ENCODE data around the gene SSTR5. TPM values are rescaled to one million over a fixed set of nuclear protein-coding genes. Genes with fewer than 3 reads are reported as not detected.
A peak's percentile ranks its signal among the peaks of the same experiment; 100 is the strongest.

The SSTR5 gene
- total RNA-seq, 1 donor from 2014 or later = not detected

DNA sequence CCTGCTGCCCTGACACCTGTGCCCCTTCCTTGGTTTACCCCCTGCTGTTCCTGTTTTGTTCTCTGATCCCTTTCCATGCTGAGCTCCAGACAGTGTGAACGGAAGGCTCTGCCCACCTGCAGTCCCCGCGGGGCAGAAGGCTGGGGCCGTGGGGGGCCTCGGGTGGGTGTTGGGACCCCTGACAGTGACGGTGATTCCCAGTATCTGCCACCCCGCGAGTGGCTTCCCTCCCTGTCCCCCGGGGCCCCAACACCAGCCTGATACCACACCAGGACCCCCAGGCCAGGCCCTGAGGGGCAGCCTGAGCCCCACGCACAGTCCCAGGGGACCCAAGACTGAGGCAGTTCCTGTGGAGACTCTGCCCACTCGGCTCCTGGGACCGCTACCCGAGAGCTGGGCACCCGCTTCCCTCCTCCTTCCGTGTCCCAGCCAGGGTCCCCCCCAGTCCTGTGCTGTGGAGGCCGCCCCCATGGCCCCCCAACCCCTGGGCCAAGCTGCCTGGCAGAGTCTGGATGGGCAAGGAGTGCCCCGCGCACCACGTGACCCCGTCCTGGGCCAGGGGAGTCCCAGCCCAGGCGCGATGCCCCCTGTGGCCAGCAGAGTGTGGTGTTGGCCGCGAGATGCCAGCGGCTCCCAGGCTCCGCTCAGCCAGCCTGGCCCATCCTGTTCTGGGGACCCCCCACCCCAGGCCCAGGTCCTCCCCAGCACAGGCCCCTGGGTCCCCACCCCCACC lies 33.5 kb downstream of the SSTR5 start:
- peak; percentile 59 for ATAC-seq

DNA sequence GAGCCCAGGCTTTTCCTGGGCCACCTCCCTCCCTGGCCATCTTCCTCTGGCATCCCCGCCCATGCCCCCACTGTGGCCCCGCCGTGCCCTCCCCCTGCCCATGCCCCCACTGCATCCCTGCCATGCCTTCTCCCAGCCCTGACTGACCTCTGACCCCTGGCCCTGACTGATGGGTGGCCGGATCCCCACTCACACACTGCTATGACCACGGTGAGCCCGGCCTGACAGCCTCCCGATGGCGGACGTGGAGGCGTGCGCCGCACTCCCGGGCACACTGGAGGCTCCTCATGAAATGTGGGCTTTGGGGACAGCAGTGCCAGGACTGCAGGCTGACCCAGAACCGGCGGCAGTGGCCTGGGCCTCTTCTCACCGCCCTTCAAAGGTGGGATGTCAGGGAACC lies 34.1 kb downstream of the SSTR5 start:
- intact Hi-C loops (cut with DNase I) = no loop called here
- H3K4me1 ChIP-seq = peaks cover 4% of the 10 kb centered on the region

More for the DNA sequence above, 33.5 kb downstream of the SSTR5 start:
- peak; percentile 79 for DNase-seq
- H3K27me3 ChIP-seq = peaks cover 45% of the 10 kb centered on the region
- no peak overlapping the region for H3K4me3 ChIP-seq
- no peaks in the 10 kb centered on the region for H3K9me3 ChIP-seq
- H3K27ac ChIP-seq = no peak overlapping the region
- intact Hi-C loops (cut with DNase I) = no loop called here
- H3K36me3 ChIP-seq = no peaks in the 10 kb centered on the region
- TF ChIP-seq, protein P1, sequence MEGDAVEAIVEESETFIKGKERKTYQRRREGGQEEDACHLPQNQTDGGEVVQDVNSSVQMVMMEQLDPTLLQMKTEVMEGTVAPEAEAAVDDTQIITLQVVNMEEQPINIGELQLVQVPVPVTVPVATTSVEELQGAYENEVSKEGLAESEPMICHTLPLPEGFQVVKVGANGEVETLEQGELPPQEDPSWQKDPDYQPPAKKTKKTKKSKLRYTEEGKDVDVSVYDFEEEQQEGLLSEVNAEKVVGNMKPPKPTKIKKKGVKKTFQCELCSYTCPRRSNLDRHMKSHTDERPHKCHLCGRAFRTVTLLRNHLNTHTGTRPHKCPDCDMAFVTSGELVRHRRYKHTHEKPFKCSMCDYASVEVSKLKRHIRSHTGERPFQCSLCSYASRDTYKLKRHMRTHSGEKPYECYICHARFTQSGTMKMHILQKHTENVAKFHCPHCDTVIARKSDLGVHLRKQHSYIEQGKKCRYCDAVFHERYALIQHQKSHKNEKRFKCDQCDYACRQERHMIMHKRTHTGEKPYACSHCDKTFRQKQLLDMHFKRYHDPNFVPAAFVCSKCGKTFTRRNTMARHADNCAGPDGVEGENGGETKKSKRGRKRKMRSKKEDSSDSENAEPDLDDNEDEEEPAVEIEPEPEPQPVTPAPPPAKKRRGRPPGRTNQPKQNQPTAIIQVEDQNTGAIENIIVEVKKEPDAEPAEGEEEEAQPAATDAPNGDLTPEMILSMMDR (IDR thresholded peaks at IDR 0.05) = peak; percentile 59
- peaks cover 4% of the 10 kb centered on the region for H3K4me1 ChIP-seq

DNA sequence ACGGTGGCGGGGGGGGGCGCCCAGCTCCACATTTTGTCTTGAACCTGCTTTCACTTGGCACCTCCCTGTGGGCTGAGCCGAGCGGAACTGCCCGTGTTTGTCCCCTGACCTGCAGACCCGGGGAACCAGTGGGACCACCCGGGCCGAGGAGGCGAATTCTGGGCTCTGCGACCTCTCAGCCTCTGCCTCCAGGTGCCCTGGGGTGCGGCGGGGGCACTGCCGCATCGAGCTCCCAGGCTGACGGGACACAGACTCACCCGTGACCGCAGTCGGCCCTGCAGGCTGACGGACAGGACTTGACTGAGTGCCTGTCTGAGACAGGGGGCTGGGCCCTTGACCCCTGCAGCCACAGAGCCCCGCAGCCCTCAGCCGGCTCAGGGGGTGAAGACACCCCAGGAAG lies 34.6 kb downstream of the SSTR5 start:
- no peaks in the 10 kb centered on the region for H3K36me3 ChIP-seq
- DNase-seq (no peak), ATAC-seq (no peak)
- H3K27me3 ChIP-seq = peaks cover 45% of the 10 kb centered on the region
- intact Hi-C loops (cut with DNase I) = no loop called here
- H3K9me3 ChIP-seq = no peaks in the 10 kb centered on the region
- H3K27ac ChIP-seq = no peak overlapping the region
- no peak overlapping the region for H3K4me3 ChIP-seq
- TF ChIP-seq, protein P1 (IDR thresholded peaks at IDR 0.05) = no peak
- peaks cover 4% of the 10 kb centered on the region for H3K4me1 ChIP-seq

More for the DNA sequence above, 34.1 kb downstream of the SSTR5 start:
- Histone ChIP-seq H3K27me3 (peaks cover 45% of the 10 kb centered on the region), H3K9me3 (no peaks in the 10 kb centered on the region), H3K36me3 (no peaks in the 10 kb centered on the region), H3K27ac (no peak overlapping the region), H3K4me3 (no peak overlapping the region)
- ATAC-seq = no peak
- TF ChIP-seq, protein P1 (IDR thresholded peaks at IDR 0.05) = no peak
- DNase-seq = no peak

DNA sequence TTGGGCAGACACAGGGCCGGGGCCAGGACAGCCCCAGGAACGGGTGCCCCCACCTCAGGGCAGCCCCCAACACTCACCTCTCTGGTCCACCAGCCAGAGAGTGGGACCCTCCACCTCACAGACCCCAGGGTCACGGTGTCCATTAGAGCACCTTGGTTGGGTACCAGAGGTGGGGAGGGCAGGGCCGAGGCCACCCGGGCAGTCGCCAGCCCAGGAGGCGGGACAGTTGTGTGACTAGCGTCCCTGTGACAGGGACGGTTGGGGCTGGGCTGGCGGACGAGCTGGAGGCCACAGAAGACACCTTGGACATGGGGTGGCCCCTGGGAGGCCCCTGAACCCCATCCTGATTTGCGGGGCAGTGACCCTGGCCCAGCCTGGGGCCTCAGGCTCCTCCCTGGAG lies 35.2 kb downstream of the SSTR5 start:
- Histone ChIP-seq H3K27me3 (peaks cover 45% of the 10 kb centered on the region), H3K36me3 (no peaks in the 10 kb centered on the region), H3K9me3 (no peaks in the 10 kb centered on the region), H3K4me1 (peaks cover 4% of the 10 kb centered on the region), H3K4me3 (no peak overlapping the region), H3K27ac (no peak overlapping the region)
- DNase-seq (no peak), ATAC-seq (no peak)
- TF ChIP-seq, protein P1 (IDR thresholded peaks at IDR 0.05) = no peak
- intact Hi-C loops (cut with DNase I) = no loop called here

DNA sequence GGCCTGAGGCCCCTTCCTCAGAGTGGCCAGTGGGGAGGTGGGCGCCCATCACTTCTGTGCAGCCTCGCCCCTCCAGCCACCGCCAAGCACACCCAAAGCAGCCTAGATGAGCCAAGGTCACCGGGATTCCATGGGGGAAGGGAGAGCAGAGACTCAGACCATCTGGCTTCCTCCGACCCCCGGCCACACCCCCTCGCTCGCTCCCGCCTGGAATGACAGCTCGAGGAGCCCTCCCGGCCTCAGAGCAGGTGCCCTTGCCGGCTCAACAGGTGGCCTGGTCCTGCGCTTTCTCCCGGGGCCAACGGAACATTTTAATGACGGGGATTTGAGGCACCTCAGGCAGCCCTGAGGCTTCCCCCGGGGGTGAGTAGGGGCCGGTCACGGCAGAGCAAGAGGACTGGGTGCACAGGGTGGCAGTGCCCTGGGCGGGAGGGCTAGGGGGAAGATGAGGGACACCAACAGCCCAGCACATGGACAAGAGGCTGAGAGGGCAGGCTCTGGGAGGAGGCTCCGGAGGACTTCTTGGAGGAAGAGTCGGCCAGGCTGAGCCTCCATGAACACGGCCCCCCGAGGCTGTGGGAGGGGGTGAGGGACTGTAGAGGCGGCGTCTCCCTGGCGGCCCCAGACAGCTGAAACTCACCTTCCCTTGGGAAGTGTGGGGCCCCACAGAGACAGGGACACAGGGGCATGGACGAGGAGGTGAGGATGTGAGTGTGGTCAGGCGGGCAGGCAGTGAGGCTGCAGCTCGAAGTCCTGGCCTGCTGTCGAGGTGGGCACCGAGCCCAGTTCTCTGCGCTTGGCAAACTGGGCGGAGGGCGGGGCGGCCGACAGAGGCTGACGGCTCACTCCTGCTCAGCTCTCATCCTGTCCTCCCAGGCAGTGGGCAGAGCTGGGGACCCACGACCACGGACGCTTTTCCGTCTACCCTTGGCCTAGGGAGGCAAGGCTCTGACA lies 36.0 kb downstream of the SSTR5 start:
- H3K27ac ChIP-seq = no peak overlapping the region
- TF ChIP-seq, protein P1 (IDR thresholded peaks at IDR 0.05) = no peak
- peaks cover 38% of the 10 kb centered on the region for H3K27me3 ChIP-seq
- H3K9me3 ChIP-seq = no peaks in the 10 kb centered on the region
- DNase-seq = no peak
- no peaks in the 10 kb centered on the region for H3K4me1 ChIP-seq
- intact Hi-C loops (cut with DNase I) = no loop called here
- no peak overlapping the region for H3K4me3 ChIP-seq
- no peak for ATAC-seq
- no peaks in the 10 kb centered on the region for H3K36me3 ChIP-seq
